Measurements from ENCODE around the gene FALEC. TPM values are rescaled to one million over a fixed set of nuclear protein-coding genes. Genes with fewer than 3 reads are reported as not detected.
A peak's percentile ranks its signal among the peaks of the same experiment; 100 is the strongest.

FALEC gene
- total and polyA plus RNA-seq, 9 of the 15 experiments (the other 6 are each of a cell fraction or from before 2014, with no cell fraction given): 0.15 to 1.8 (median 0.53) TPM; not detected in 5

GRCh38 chr1:150548632-150549495 is 33.3 kb downstream of the FALEC start, which contains the start of gene ADAMTSL4 (continued):
- TF ChIP-seq FOXA3 (CRISPR knock-in tag; conservative IDR thresholded peaks at IDR 0.05 in 1 of 2, IDR thresholded peaks at IDR 0.05 in 1 of 2) (no peak), ZNF431 (CRISPR knock-in tag; IDR thresholded peaks at IDR 0.05) (peak; percentile 71), ZNF121 (CRISPR knock-in tag; conservative IDR thresholded peaks at IDR 0.05) (0 out of 2 replicates have a peak, but pooled peaks have one; percentile 46), MAFG (tag; conservative IDR thresholded peaks at IDR 0.05) (no peak), ZNF280B (CRISPR knock-in tag; IDR thresholded peaks at IDR 0.05) (no peak), ZEB2 (IDR thresholded peaks at IDR 0.05) (no peak), ZNF217 (CRISPR knock-in tag; IDR thresholded peaks at IDR 0.05) (no peak)

Measured in K562 (cell line).